ENCODE results near the gene GNPTAB. TPM values are rescaled to one million over a fixed set of nuclear protein-coding genes. Genes with fewer than 3 reads are reported as not detected.

Gene GNPTAB
- total and polyA plus RNA-seq, 2 of the 13 experiments (the other 11 are each of a cell fraction or from before 2014, with no cell fraction given), result 13.6 to 19.4 TPM

- no peak overlapping the region for H2AFZ ChIP-seq (ENCODE audit: low read length)
- no TSS peak for BruUV-seq (replicated peaks)
- no peak overlapping the region for H3K4me3 ChIP-seq (replicated peaks in 1 of 3; ENCODE audit: insufficient read depth in 1 of 3, low read depth in 2 of 3, low read length in 3 of 3)
- H4K20me1 ChIP-seq (ENCODE audit: insufficient read depth, low read length), result no peaks in the 10 kb centered on the region
- no peak overlapping the region for H3K4me2 ChIP-seq (ENCODE audit: low read depth, low read length)
- no peaks in the 10 kb centered on the region for H3K79me2 ChIP-seq (ENCODE audit: insufficient read depth, low read length)
- peaks cover 2 to 7% of the 10 kb centered on the region in 2 experiments; a peak in 1 of 5 replicates for H3K36me3 ChIP-seq (replicated peaks in 1 of 2; ENCODE audit: control insufficient read depth in 1 of 2, insufficient read depth in 2 of 2, low read length in 2 of 2)
- in situ Hi-C loops (cut with HindIII; ENCODE audit: extremely low pct_ligation_motif_present, low pct_unique_long_range_greater_than_20kb), result loop anchor here (25.0 kb wide), 1 partner anchor 351 kb away; the partner anchor contains the start of gene ARL1
- H3K27me3 ChIP-seq (ENCODE audit: control insufficient read depth in 1 of 2, insufficient read depth in 2 of 2, low read length in 2 of 2), result no peaks in the 10 kb centered on the region
- FAIRE-seq (no peak), DNase-seq (ENCODE audit: low spot score) (no peak), ATAC-seq (peak; percentile 29; the same call in 2 of the 3 replicates)
- intact Hi-C loops (cut with micrococcal nuclease; ENCODE audit: unreplicated experiment), result no loop called here
- H3K4me1 ChIP-seq (ENCODE audit: insufficient read depth, low read length), result peaks cover 11% of the 10 kb centered on the region
- no peak overlapping the region for H3K9ac ChIP-seq (ENCODE audit: insufficient read depth, low read depth, low read length)
- WGBS (ENCODE audit: low lambda C conversion rate), result 96% methylated on average over 6 of the region's 6 CpGs
- no peak overlapping the region for H3K27ac ChIP-seq (ENCODE audit: extremely low read length, insufficient read depth, low read length)
- H3K9me3 ChIP-seq (ENCODE audit: low read length), result no peaks in the 10 kb centered on the region
- ChIA-PET POLR2A (no interaction called here), CTCF (ENCODE audit: low intra/inter-chr PET ratio, low total read pairs) (no interaction called here)
- TF ChIP-seq TOE1 (CRISPR knock-in tag; IDR thresholded peaks at IDR 0.05), result no peak
- no peak for TF ChIP-seq JDP2 (CRISPR knock-in tag; IDR thresholded peaks at IDR 0.05; ENCODE audit: borderline replicate concordance)
- TF ChIP-seq MYPOP (CRISPR knock-in tag; IDR thresholded peaks at IDR 0.05), result no peak
- no peak for TF ChIP-seq SIN3B (IDR thresholded peaks at IDR 0.05; ENCODE audit: low read length)
- no peak for TF ChIP-seq ZNF678 (CRISPR knock-in tag; IDR thresholded peaks at IDR 0.05)
- TF ChIP-seq ZNF318 (CRISPR knock-in tag; IDR thresholded peaks at IDR 0.05), result no peak
- TF ChIP-seq, protein P1, sequence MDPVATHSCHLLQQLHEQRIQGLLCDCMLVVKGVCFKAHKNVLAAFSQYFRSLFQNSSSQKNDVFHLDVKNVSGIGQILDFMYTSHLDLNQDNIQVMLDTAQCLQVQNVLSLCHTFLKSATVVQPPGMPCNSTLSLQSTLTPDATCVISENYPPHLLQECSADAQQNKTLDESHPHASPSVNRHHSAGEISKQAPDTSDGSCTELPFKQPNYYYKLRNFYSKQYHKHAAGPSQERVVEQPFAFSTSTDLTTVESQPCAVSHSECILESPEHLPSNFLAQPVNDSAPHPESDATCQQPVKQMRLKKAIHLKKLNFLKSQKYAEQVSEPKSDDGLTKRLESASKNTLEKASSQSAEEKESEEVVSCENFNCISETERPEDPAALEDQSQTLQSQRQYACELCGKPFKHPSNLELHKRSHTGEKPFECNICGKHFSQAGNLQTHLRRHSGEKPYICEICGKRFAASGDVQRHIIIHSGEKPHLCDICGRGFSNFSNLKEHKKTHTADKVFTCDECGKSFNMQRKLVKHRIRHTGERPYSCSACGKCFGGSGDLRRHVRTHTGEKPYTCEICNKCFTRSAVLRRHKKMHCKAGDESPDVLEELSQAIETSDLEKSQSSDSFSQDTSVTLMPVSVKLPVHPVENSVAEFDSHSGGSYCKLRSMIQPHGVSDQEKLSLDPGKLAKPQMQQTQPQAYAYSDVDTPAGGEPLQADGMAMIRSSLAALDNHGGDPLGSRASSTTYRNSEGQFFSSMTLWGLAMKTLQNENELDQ (CRISPR knock-in tag; IDR thresholded peaks at IDR 0.05; ENCODE audit: borderline replicate concordance), result no peak
- TF ChIP-seq HNF4A (CRISPR knock-in tag; IDR thresholded peaks at IDR 0.05), result no peak
- TF ChIP-seq, protein P2, sequence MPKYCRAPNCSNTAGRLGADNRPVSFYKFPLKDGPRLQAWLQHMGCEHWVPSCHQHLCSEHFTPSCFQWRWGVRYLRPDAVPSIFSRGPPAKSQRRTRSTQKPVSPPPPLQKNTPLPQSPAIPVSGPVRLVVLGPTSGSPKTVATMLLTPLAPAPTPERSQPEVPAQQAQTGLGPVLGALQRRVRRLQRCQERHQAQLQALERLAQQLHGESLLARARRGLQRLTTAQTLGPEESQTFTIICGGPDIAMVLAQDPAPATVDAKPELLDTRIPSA (CRISPR knock-in tag; IDR thresholded peaks at IDR 0.05; ENCODE audit: borderline replicate concordance), result no peak
Observed at GRCh38 chr12:101763246-101763931, 67.4 kb downstream of the GNPTAB start.
